HG02973 (cell line): ENCODE measurements around the gene RBPJ.
"Not testable (repeated sequence)": the region's sequence is repeated elsewhere in the genome, so short reads cannot be mapped to it uniquely, and the experiment has no call there.

ENCODE experiments used
- ATAC-seq: cut with Tn5 transposase; IDR thresholded peaks from one replicate; pipeline ENCODE4 v1.9.1; 2021; ENCODE audit warnings: moderate library complexity; ENCODE audit not compliant: unreplicated experiment

RBPJ gene

GRCh38 chr4:26300314-26301307, 20.2 kb upstream of the RBPJ start:
- ATAC-seq: no peak

DNA sequence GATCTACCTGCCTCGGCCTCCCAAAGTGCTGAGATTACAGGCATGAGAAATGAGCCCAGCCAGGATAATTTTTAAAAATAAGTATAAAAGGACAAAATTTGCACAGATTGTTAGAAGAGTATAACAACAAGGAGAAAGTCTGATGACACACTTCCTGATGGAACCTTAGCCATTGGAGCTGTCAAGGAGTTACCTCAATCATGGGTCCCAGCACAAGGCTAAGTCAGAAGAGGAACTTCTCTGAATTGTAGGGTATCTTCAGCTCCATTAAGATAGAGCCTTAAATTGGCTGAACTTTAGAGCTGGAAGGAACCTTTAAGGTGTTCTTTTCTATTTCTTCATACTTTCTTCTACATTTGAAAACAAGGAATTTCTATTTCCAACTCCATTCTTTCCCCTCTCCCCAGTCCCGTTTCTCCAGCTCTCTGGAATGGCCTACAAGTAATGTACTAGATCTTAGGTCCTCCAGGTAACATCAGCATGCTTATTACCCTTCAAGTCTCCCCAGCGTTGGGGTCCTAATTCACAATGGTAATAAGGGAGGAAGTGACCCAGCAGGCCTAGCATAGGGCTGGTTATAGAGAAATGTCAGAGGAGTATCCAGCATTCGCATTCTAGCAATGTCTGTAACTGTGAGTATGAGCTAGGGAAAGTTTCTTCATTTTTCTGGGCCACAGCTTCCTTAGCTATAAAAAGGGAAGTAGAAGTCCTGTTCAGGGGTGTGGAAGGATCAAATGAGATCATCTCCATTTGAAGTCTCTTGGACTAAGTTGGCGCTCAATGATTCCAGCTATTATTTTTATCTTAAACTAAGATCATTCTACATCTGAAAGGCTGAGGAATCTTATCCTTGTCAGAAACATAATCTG, 18.5 kb upstream of the RBPJ start:
- ATAC-seq: no peak

- ATAC-seq: no peak
Observed at GRCh38 chr4:26303008-26303407, 17.8 kb upstream of the RBPJ start.

GRCh38 chr4:26307037-26307800, 13.6 kb upstream of the RBPJ start:
- no peak for ATAC-seq

DNA sequence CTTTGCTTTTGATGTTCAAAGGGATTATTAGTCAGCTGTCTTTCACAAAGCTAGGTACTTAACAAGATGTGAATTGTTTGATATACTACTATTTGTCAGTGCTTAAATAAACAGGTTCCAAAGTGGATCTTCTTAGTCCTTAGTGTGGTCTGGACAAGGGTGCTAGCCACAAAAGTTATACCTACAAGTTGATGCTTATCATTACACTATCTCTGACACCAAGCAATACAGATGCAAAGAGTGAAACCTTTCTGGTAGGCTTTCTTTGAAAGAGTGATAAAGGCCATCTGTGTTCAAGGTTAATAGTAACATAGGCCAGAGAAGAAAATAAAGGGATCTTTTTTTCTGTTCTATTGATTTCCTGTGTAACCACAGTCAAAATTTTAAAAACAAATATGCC, 12.2 kb upstream of the RBPJ start:
- ATAC-seq: no peak

- ATAC-seq: no peak
Observed at GRCh38 chr4:26310264-26310663, 10.6 kb upstream of the RBPJ start.

- no peak for ATAC-seq
Observed at GRCh38 chr4:26311633-26312032, 9.2 kb upstream of the RBPJ start.

- ATAC-seq: not testable (repeated sequence)
Observed at GRCh38 chr4:26315316-26315932, 5.4 kb upstream of the RBPJ start.

DNA sequence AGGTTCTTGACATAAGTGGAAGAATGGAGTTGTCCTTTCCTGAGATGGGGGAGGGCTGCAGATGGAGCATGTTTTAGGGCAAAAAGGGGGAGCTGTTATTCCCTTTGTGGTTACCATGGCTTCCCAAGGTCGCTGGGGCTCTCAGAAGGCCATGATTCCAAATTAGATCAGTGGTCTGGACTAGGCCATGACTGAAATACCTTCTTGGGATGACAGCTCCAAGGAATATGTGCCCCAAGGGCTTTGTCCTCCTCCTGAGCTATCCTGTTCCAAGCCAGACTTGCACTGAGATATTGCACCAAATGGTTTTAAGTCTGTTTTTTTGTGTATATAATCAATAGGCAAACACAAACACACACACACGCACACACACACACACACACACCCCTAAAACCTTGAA, 3.0 kb upstream of the RBPJ start:
- ATAC-seq: no peak

GRCh38 chr4:26319467-26319948, 1.3 kb upstream of the RBPJ start:
- peak; percentile 54 for ATAC-seq

GRCh38 chr4:26319949-26320537, 771 bp upstream of the RBPJ start:
- peak; percentile 15 for ATAC-seq

DNA sequence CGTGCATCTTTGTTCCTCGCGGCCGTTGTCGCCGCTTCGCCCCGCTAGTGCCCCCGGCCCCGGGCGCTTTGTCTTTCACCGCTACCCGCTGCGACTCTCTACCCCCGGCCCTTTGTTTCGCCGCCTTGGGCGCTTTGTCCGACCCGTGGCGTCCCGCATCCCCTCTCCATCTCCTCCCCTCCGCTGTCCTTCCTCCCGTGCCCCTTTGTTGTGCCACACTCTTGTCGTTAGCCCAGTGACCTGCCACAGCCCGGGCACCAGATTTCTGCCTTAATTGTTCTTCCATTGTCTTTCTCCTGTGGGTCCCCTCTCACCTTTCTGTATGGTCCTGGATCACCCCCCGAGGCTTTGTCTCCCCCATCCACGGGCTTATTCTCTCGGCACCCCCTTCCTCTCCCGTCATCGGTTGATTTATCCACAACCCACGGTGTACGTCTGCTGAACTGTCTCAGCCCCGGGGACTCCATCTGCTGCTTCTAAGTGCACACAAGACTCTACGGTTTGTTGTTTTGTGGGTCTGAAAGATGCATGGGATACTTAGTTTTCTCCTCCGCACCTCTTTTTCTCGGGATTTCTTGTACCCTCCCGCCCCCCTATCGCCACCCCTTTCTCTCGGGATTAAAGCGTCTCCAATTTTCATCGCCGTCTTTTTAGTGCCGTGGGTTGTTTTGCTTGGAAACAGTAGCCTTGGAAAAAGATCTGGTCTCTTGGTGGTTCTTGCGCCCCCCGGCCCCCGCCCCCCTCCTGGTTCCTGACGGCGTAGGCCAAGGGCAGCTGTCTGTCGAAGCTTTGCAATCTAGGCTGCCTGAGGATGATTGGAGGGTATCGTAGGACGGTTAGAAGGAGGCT, 783 bp downstream of the RBPJ start:
- ATAC-seq: no peak

GRCh38 chr4:26322346-26322745, 1.5 kb downstream of the RBPJ start:
- no peak for ATAC-seq

DNA sequence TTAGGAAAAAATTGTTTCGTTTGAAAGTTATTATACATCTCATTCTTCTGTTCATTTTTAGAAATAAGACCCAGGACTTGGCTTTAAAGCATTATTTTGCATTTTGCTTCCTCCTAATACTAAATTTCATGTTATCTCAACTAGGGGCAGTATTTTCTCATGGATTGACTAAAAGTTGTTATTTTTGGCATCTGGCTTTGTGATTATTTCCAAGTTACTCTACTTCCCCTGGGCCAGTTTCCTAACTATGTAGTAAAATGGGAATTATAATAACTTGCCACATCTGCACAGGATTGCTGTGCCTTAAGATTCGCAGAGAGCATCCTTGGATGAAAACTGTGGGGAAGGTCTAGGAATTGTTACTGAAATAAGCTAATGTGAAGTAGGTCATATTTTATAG, 3.0 kb downstream of the RBPJ start:
- ATAC-seq: no peak

GRCh38 chr4:26325191-26325590, 4.4 kb downstream of the RBPJ start:
- no peak for ATAC-seq

- no peak for ATAC-seq
Observed at GRCh38 chr4:26326791-26327190, 6.0 kb downstream of the RBPJ start.

- peak; percentile 74 for ATAC-seq
Observed at GRCh38 chr4:26330186-26330787, 9.5 kb downstream of the RBPJ start.

DNA sequence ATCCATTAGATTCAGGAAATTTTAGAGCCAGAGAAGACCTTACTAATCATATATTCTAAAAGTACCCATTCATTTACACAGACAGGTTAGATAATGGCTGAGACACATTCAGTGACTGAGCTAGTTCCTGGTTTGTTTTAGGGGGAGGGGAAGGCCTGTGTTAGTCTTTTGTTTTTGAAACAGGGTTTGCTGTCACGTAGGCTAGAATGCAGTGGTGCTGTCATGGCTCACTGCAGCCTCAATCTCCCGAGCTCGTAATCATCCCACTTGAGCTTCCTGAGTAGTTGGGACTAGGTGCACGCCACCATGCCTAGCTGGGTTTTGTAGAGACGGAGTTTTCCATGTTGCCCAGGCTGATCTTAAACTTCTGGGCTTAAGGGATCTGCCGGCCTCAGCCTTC, 10.1 kb downstream of the RBPJ start:
- ATAC-seq: no peak
